ENCODE measurements around the gene AKAP12.

AKAP12 gene

GRCh38 chr6:151391471-151392413 is 152.0 kb downstream of the AKAP12 start, which contains the start of gene ZBTB2:
ZBTB2 (minus strand) TSS chr6:151391559; CDS start chr6:151373637, 17,922 bp downstream.
- Histone ChIP-seq H3K79me2 (peaks cover 37% of the 10 kb centered on the region), H3K36me3 (ENCODE audit: control insufficient read depth, insufficient read depth, low read length) (no peaks in the 10 kb centered on the region)

GRCh38 chr6:151392427-151392826 is 152.7 kb downstream of the AKAP12 start:
- peaks cover 40% of the 10 kb centered on the region for H3K79me2 ChIP-seq
- H3K9me3 ChIP-seq (ENCODE audit: control insufficient read depth, low read length), result no peaks in the 10 kb centered on the region
- TF ChIP-seq CTCF (IDR thresholded peaks at IDR 0.05), result no peak
- H3K36me3 ChIP-seq (ENCODE audit: control insufficient read depth, insufficient read depth, low read length), result no peaks in the 10 kb centered on the region
- peak overlapping the region; percentile 97 for H3K27ac ChIP-seq
- no peak overlapping the region for H2AFZ ChIP-seq
- peak overlapping the region; percentile 97 for H3K4me3 ChIP-seq (ENCODE audit: low read depth, low read length)
- no peak overlapping the region for H3K9ac ChIP-seq
- H3K4me1 ChIP-seq, result peaks cover 13% of the 10 kb centered on the region
- no peaks in the 10 kb centered on the region for H3K27me3 ChIP-seq (ENCODE audit: control insufficient read depth, insufficient read depth, low read length)
- peak overlapping the region; percentile 73 for H3K4me2 ChIP-seq (ENCODE audit: low read length)

More at GRCh38 chr6:151391471-151392413, 152.0 kb downstream of the AKAP12 start, which contains the start of gene ZBTB2:
- peak within 1 kb of the TSS; percentile 74 for H2AFZ ChIP-seq
- H3K9ac ChIP-seq, result peak within 1 kb of the TSS; percentile 86
- peak within 1 kb of the TSS; percentile 76 for H3K4me2 ChIP-seq (ENCODE audit: low read length)
- no peak for TF ChIP-seq CTCF (IDR thresholded peaks at IDR 0.05)
- no peaks in the 10 kb centered on the region for H3K27me3 ChIP-seq (ENCODE audit: control insufficient read depth, insufficient read depth, low read length)
- H3K27ac ChIP-seq, result peak within 1 kb of the TSS; percentile 97
- H3K4me1 ChIP-seq, result peaks cover 13% of the 10 kb centered on the region
- peak within 1 kb of the TSS; percentile 97 for H3K4me3 ChIP-seq (ENCODE audit: low read depth, low read length)
- H3K9me3 ChIP-seq (ENCODE audit: control insufficient read depth, low read length), result no peaks in the 10 kb centered on the region

- Histone ChIP-seq H3K4me3 (ENCODE audit: low read depth, low read length) (no peak overlapping the region), H3K36me3 (ENCODE audit: control insufficient read depth, insufficient read depth, low read length) (no peaks in the 10 kb centered on the region), H3K79me2 (peaks cover 45% of the 10 kb centered on the region), H3K4me1 (peaks cover 13% of the 10 kb centered on the region), H2AFZ (no peak overlapping the region), H3K9ac (no peak overlapping the region), H3K27ac (no peak overlapping the region), H3K9me3 (ENCODE audit: control insufficient read depth, low read length) (no peaks in the 10 kb centered on the region), H3K4me2 (ENCODE audit: low read length) (no peak overlapping the region), H3K27me3 (ENCODE audit: control insufficient read depth, insufficient read depth, low read length) (no peaks in the 10 kb centered on the region)
- TF ChIP-seq CTCF (IDR thresholded peaks at IDR 0.05), result no peak
These were observed 153.6 kb downstream of the AKAP12 start for GRCh38 chr6:151393410-151393809.

GRCh38 chr6:151399679-151400078 is 159.9 kb downstream of the AKAP12 start:
- Histone ChIP-seq H3K9me3 (ENCODE audit: control insufficient read depth, low read length) (no peaks in the 10 kb centered on the region), H3K9ac (no peak overlapping the region), H3K27me3 (ENCODE audit: control insufficient read depth, insufficient read depth, low read length) (no peaks in the 10 kb centered on the region), H3K4me1 (no peaks in the 10 kb centered on the region), H3K4me3 (ENCODE audit: low read depth, low read length) (no peak overlapping the region), H3K36me3 (ENCODE audit: control insufficient read depth, insufficient read depth, low read length) (no peaks in the 10 kb centered on the region), H2AFZ (no peak overlapping the region), H3K79me2 (peaks cover 54% of the 10 kb centered on the region), H3K4me2 (ENCODE audit: low read length) (no peak overlapping the region), H3K27ac (no peak overlapping the region)
- no peak for TF ChIP-seq CTCF (IDR thresholded peaks at IDR 0.05)

Measured in parathyroid adenoma (tissue), 2 donors.